ENCODE measurements around the gene TRAF1.

The TRAF1 gene

DNA sequence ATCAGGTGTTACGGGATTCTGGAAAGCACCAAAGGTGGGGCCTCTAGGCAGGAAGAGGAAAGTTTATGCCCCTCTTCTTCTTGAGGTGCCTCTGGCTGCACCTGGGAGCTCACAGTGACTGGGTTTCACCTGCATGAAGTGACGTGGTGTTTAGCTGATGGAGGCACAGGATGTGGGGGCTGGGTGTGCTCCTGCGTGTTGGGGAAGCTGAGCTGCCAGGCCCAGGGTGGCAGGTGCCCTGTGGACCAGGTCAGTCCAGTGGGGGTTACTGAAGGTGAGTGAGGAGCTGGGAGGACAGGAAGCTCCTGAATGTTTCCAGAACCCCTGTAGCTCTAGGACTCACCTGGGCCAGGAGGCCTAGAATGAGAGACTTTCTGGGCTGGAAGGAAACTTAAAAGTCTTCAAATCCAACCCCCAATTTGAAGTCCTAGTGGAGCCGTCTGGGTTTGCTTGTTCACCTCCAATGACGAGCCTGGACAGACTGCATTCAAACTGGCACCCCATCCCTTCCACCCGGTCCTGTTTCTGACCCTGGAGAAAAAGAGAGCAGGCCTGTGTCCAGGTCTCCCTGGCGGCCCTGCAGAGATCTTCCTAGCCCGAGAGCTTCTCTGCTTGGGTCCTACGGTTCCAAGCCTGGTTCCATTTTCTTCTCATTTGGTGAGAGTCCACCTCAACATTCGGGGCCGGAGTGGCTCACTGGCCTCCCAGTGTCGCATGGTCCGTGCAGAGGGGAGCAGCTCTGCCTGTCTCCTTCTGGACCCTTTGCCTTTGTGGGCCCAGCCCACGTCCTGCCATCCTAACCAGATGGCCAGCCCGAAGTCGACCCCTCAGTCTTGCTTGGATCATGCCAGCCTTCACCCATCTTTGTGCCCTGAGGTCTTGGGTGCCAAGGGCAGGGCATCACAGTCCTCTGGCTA is 22.3 kb downstream of the TRAF1 start:
- no peak for DNase-seq

DNA sequence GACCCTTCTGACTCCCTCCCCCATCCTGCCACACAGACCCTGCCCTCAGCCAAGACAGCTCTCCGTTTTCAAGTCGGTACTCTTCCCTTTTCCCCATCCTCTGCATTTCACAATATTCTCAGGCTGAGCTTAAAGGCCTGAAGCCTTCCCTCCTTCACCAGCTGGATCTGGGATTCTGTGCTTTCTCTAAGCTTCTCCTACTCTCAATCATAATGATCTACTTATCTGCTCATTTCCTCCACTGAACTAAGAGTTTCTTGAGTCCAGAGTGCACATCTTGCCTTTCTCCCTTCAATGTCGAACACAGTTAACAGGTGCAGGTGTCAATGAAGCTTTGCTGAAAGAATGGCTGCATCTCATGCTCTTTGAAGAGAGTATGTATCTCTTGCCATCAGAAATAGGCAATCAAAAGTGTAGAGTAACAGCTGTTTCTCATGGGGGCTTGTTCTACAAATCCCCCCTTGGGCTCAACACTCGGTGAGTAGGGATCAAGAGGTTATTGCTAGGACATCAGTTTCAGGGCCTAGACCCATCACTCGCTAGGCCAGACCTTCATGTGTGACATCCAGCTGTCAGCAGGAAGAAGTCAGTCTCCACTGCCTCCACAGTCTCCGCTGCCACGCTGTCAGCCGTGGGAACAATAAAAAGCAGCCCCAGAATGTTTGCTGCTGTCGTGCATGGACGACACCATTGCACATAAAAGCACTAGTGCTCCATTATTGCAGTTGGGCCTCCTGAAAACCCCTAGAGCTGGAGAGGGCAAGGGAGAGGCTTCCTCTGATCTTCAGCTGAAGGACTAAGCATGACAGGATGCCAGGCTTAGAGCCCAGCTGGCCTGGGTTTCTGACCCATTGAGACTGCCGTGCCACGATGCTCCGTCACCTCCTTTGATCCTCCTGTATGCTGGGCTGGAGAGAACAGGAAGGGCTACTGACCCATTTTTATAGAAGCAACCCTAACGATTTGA is 23.7 kb downstream of the TRAF1 start:
- no peak for DNase-seq

DNA sequence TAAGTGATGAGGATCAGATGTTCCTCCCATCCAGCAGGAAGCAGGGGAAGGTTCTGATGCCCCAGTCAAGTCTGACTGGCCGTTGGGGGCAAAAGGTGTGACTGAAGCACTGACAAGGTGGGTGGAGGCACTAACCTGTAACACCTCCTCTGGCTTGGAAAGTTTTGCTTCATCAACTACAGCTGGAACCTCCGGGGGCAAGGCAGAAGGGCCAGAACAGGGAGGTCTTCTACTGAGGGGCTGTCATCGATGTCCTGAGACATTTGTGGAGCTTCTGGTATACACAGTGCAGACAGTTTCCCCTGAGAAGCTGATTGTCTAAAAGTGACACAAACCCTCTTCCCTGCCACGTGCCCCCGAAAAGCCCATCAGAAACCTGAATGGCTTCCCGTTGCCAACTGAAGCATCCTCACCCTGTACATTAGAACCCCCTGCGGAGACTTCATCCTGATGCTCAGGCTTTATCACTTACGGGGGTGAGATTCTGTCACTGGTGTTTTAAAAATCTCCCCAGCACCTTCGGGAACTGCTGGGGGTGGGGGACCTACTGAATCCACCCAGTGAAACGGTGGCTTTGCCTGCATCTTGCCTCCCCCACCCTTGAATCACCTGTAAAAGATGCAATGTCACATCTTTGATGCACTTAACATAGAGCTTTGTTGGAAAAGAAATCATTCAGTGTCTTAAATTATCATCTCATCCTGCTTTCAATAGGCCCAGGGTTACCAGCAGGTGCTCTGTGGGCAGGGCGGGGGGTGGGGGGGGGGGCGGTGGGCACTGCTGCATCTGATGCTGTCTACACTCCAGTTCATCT is 24.6 kb downstream of the TRAF1 start:
- DNase-seq, result no peak

DNA sequence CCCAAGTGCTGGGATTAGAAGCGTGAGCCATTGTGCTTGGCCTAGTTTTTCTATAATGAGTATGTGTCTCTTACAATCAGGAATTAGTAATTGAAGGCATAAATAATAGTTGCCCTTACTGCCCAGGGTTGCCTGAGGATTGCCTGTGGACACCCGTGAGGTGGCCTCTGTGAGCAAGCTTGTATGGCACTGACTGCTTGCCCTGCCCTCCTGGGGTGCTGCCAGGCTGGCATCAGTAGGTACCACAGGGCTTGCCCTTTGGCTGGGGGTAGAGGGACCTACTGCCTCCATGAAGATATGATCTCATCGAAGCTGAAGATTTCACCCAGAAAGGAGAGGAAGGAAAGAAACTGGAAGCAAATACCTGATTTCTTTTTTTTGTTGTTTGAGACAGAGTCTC is 25.8 kb downstream of the TRAF1 start:
- DNase-seq, result no peak

DNA sequence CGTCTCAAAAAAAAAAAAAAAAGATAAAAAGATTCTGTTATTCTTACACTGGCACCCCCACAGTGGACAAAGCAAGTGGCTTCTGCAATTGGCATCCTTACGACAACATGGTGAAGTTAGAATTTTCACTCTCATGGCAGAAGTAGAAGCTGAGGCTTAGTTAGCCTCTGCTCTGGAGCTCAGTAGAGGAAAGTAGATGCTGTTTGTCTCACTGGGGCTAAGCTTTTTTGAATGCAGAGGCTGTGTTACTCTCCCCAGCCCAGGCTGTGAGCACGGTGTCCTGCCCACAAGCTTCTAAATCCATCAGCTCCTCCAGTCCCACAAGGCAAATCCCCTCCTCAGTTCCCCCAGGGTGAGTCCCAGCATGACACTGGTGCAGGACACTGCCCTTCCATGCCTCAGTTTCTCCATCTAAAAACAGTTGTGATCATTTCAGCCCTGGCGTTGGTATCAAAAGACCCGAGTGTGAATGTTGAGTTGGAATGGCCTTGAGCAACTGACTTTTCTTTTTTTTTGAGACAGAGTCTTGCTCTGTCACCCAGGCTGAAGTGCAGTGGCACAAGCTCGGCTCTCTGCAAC is 27.0 kb downstream of the TRAF1 start:
- no peak for DNase-seq

DNA sequence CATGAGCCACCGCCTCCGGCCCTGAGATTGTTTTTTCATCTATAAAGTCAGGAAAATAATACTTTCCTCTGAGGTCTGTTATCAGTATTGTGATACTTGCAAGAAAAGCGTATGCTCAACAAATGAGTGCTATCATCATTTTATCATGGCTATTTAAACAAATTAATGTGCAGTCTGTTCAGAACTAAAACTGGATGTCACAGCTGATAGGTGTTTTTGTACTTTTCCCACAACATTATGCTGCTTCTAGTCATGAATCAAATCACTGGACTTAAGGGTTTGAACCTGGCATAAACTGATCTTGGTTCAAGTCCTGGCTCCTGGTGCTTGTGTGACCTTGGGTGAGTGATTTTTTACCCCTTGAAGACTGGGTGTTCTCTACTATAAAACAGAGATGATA is 28.2 kb downstream of the TRAF1 start:
- DNase-seq, result no peak

DNA sequence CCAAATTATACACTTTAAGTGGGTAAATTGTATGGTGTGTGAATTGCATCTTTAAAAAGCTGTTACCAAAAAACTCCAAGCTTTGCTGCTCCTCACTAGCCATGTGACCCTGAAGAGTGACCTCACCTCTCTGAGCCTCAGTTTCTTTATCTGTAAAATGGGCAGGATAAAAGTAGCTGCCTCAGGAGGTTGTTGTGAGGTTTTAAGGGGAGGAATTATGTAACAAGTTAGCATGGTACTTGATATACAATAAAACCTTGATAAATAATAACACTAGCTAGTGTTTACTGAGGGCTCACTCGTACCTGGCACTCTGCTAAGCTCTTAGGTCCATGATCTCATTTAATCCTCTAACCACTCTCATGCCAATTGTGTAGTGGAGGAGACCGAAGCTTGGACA is 30.6 kb downstream of the TRAF1 start:
- DNase-seq, result no peak

DNA sequence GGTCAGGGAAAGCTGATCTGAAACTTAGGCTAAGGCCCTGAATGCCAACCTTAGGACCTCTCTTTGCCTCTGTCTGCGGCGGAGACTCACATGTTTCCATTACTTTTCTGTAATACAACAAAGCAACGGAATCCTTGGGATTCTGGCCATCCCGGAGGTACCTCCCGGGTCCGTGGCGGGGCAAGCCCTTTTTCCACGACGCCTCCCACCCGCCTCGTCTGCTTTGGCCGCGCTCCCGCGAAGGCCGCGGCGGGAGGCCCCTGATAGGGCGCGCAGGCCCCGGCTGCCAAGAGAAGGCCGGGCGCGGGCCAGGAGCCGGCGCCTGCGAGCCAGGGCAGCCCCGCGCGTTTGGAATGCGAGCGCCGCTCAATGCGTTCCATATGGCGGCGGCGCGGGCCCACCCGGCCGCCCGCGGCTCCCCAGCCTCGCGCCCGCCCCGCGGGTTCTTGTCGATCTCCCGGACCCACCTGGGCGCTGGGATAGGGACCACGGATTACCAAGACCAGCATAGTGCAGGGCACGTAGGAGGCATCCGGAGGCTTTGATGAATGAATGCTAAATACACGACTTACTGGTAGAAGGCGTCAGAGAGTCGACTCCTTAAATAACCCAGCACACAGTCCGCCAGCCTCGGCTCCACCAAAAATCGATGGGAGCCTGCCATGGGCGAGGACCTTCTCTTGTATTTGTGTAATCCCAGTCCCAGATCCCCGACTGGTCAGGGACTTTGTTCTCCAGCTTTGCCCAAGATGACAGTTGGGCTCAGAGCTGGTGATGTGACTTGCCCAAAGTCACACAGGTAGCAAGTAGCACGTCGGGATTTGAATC is 32.1 kb downstream of the TRAF1 start:
- no peak for DNase-seq

DNA sequence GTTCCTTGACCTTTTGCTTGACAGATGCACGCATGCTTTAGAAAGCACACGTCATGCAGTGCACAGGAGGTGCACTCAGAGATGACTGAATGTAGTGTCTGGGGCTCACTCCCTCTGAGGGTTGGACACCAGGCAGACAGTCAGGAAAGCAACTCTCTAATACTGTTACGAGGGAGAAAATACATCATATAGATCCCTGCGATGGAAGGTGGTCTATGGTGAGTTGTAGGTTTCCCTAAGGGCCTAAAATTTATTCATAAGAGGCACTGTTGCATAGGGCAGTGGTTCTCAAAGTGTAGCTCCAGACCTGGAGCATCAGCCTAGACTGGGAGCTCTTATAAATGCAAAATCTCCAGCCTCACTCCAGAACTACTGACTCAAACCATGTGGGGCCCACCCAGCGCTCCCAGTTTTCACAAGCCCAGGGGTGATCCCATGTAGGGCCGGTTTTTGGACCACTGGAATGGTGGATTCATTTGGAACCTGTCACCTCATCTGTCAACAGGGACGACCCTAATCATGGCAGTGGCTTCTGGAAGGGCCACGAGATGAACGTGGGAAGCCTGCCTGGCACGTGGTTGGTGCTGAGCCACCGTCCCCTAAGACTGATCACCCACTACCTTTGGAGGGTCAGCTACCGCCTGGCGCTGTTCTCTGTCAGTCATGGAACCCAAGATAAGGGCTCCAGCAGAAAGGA is 32.8 kb downstream of the TRAF1 start:
- DNase-seq, result no peak

DNA sequence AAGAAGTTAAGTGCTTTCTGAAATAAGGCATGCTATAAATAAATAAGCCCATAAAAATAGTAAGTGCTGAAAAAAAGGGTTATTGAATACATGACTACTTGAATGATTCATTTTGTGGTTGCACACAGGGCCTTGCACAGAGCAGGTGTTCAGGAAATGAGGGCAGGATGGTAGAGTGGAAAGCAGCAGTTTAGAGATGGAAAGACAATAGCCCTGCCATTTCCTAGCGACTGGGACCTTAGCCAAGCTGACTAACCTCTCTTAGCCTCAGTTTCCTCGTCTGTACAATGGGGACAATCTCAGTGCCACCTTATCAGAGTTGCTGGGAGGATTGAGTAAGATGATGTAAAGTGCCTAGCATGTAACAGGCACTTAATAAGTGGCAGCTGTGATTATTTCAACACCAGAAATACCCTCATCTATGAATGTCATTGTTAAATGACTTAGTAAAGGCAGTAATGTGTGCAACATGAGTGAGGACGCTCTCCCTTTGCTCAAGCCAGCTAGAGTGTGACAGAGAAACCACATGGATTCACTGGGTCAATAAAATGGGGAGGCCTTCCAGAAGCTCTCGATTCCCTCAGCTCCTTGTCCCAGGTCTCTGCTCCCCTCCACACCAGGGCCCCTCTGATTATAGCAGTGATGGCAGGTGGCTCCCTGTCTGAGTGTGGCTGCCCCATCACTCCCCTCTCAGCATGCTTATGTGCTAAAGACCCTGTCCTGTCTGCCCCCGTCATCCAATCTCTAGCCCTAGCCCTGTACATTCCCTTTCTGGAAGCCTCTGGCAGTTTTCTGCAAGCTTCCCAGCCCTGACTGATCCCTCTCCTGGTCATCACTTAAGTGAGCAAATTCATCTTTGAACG is 33.6 kb downstream of the TRAF1 start:
- peak; percentile 91 for DNase-seq

DNA sequence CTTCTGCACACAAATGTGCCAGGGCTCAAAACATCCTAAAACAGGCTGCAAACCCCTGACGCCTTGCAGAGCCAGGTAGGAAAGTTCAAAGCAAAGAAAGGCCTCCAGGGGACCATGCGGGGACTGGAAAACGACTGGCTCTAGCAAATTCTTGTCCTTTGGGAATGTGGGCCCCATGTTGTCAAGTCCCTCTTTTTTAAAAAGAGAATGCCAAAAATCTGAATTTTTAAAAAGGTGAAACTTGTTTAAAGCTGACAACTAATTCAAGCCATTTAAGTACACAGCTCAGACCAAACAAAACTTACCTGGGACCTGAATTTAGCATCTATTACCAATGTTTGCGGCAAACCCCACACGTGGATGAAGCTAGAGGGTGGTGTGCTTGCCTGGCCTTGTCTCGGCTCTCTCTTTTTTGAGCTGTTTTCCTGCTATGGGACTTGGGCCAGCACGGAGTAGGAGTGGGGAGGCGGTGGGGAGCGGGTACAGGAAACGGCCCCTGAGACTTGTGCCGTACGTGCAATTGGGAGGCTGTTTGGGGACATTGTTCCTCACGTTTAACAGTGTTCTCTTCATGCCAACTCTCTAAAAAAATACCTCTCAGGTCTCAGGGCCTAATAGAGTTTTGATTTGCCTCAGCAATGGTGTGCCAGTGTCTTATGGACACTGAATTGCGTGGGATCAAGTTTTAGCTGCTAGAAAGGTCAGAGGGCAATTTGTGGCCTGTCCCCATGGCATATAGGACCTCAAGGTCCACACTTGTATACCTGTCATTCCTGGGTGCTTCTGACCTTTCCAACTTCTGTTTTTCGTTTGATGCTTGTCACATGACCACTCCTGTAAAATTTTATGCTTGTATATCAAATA is 34.5 kb downstream of the TRAF1 start:
- peak; percentile 66 for DNase-seq

DNA sequence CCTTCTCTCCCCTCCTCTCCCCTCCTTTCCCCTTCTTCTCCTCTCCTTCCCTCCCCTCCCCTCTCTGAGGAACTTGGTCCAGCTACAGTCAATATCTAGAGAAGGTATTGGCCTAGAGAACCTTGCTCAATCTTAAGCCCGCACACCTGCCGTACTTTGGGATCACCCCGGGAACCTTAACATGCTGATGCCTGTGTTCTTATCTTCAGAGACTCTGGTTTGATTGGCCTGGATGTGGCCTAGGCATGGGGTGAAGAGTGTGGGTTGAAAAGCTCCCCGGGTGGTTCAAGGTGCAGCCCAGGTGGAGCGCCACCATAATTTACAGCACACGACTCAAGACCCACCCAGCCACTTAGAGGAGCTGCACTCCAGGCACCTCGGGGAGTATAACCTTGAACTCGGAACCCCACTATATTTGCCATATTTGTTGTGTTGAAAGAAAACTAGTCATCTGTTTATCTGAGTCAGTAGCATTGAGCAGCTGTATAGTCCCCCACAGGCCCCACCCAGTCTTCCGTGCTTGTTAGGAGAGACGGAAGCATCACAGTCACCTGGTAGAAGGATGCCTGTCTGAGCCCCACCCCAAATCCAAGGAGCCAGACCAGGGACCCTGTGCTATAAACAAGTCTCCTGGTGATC is 35.2 kb downstream of the TRAF1 start:
- DNase-seq, result peak; percentile 87

DNA sequence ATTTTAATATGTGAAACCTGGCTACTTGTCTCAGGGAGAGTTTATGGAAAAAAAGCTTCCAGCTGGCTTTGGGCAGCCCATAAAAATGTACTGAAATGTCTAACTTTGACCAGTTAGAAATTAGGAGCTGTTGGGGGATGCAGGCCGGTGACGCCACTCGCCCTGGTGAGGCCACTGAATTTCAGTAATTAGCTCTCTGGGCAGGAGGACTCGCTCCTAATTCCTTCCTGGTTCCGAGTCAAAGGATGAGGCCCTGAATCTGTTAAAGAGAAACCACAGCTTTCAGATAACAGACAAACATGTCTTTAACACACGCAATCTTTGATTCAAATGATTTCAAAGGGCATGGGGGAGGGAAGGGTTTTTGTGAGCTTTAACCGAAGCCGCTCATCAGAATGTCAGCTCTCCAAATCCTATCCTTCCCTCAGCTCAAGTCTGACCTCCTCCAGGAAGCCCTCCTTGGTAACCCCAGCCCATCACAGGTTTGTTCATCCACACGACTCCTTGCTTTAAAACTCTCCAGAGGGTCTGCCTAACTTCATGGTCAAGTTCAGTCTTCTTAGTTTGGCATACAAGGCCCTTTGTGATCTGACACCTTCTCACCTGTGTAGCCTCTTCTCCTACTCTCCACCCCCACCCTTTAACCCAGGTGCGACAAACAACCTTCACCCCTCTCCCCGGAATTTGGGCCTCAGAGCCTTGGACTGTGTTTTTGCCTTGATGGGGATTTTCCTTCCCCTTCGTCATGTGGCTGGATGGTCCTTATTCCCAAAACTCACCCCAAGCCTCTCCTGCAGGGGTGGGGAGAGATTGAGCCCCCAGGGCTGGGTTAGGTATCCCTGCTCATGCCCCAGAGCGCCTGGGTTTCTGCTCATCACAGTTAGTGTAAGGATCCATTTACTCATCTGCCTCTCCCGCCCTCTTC is 36.0 kb downstream of the TRAF1 start:
- peak; percentile 83 for DNase-seq

DNA sequence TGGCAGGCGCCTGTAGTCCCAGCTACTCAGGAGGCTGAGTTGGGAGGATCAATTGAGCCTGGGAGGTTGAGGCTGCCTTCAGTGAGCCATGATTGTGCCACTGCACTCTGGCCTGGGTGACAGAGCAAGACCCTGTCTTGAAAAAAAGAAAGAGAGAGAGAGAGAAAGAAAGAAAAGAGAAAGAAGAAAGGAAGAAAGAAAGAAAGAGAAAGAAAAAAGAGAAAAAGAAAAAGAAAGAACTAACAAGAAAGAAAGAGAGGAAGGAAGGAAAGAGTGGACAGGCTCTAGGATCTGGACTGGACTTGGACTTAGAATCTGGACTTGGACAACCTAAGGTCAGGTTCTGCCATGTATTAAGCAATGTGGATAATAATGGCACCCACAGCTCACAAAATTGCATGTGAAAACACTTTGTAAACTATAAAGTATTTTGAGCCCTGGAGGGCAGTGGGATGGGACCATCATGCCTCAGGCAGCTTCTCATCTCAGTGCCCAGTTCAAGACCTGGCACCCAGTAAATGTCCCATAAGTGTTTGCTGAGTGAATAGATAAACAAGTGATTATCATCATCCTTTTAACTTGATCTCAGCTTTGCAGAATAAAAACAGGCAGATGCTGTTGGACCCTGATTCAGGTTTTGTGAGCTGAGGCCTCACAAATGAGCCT is 36.9 kb downstream of the TRAF1 start:
- DNase-seq, result no peak

DNA sequence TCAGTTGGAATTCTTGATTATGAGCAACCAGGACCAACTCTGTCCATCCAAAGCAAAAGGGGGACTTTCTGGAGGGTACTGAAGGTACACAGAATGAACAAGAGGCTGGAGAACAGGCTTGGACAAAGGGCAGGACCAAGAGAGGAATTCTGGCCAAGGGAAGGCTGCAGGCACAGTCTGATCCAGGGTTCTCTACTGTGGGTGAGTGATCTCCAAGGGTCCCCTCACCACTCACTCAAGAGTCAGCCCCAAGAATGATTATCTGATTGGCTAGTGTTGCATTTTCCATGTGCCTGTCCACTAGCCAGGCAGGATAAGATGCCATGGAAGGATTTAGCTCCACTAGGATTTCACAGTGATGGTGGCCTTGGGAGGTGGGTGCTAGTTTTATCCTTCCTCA is 38.0 kb downstream of the TRAF1 start:
- DNase-seq, result no peak

DNA sequence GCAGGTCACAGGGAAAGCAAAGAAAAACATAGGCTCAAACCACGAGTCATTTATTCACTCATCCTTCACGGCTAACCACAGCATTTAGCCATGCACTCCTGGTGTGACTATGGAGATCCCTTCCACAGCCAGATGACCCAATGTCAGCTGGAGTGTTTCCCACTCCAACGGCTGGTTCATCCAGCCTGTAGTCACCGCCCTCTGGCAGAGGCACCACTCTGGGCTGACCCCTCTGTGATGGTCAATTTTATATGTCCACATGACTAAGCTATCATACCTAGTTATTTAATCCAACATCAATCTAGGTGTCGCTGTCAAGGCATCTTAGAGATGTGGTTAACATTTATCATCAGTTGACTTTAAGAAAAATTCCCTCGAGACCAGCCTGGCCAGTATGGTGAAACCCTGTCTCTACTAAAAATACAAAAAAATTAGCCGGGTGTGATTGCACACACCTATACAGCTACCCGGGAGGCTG is 40.1 kb downstream of the TRAF1 start:
- no peak for DNase-seq
